A549 (cell line): Measurements from ENCODE around the gene RPS15. TPM values are rescaled to one million over a fixed set of nuclear protein-coding genes. Genes with fewer than 3 reads are reported as not detected.

Source experiments
- ATAC-seq, 2 experiments: fragments of 200-7000 bp in 1 of 2; fragments of >200 bp in 1 of 2; cut with Nextera tagmentation in 1 of 2; cut with Tn5 transposase in 1 of 2; 3 replicates each; pipeline versions ENCODE4 v1.8.0 to v1.9.1; 2018 to 2020; ENCODE audit warnings: mild to moderate bottlenecking in 1 of 2, moderate library complexity in 1 of 2
- CTCF ChIA-PET: fragments of 300-600 bp; sonication (Branson Sonifier 250); formaldehyde crosslinking; extraction: SDS; loops from one replicate; lab custom pipeline; 2021; ENCODE audit warnings: antibody characterized with exemption, inconsistent platforms; lab: Yijun Ruan, JAX
- POLR2A ChIA-PET: fragments of 350-600 bp; formaldehyde crosslinking; extraction: SDS; loops from one replicate; lab custom pipeline; 2021; ENCODE audit warnings: antibody characterized with exemption, inconsistent platforms; lab: Yijun Ruan, JAX
- DNase-seq, 2 experiments: peaks; one replicate each; pipeline versions ENCODE4 v3.0.0 to v3.0.0-alpha.2; 2011 to 2016; ENCODE audit warnings: low read depth in 1 of 2, low spot score in 1 of 2
- FAIRE-seq: peaks from 2 replicates; lab custom pipeline; 2011; peaks lifted over from hg19 to GRCh38; lab: Jason Lieb, UNC
- H3K27ac ChIP-seq, 2 experiments: fragments of >200 bp; sonication (Bioruptor Twin); formaldehyde crosslinking; 3 replicates each; pipeline ENCODE4 v1.5.1; 2016 to 2017
- H3K4me1 ChIP-seq: fragments of >200 bp; sonication (Bioruptor Twin); formaldehyde crosslinking; 3 replicates; pipeline ENCODE4 v1.6.1; 2016
- H3K4me2 ChIP-seq: fragments of >200 bp; sonication (Bioruptor Twin); formaldehyde crosslinking; 3 replicates; pipeline ENCODE4 v1.6.1; 2016
- H3K4me3 ChIP-seq: fragments of >200 bp; sonication (Bioruptor Twin); formaldehyde crosslinking; 3 replicates; pipeline ENCODE4 v1.5.1; 2016
- H3K9me3 ChIP-seq: fragments of >200 bp; sonication (Bioruptor Twin); formaldehyde crosslinking; 3 replicates; pipeline ENCODE4 v1.6.1; 2016
- CBX2 ChIP-seq: fragments of 200-600 bp; sonication (generic); IDR thresholded peaks from 2 replicates; pipeline ENCODE4 v1.6.1; 2016; ENCODE audit warnings: low read depth, mild to moderate bottlenecking, borderline replicate concordance
- CBX8 ChIP-seq: fragments of 200-600 bp; sonication (generic); IDR thresholded peaks from 2 replicates; pipeline ENCODE4 v1.6.1; 2016
- CEBPB ChIP-seq, 2 experiments: fragments of >200 bp in 1 of 2; sonication (Bioruptor Twin) in 1 of 2; formaldehyde crosslinking in 1 of 2; IDR thresholded peaks; 2 replicates each; pipeline ENCODE4 v1.6.1; 2012 to 2016
- CHD4 ChIP-seq: fragments of 200-600 bp; sonication (generic); IDR thresholded peaks from 2 replicates; pipeline ENCODE4 v1.6.1; 2016; ENCODE audit warnings: antibody characterized with exemption, mild to moderate bottlenecking, borderline replicate concordance
- ELK1 ChIP-seq: fragments of 150-350 bp; IDR thresholded peaks from 2 replicates; pipeline ENCODE4 v1.6.1; 2014; ENCODE audit warnings: low read depth, mild to moderate bottlenecking, low read length
- FOSB ChIP-seq: fragments of 250-450 bp; sonication (Bioruptor Pico); IDR thresholded peaks from 2 replicates; pipeline ENCODE4 v1.5.0; 2020; ENCODE audit warnings: mild to moderate bottlenecking, moderate library complexity
- FOXS1 ChIP-seq: fragments of 250-450 bp; sonication (Bioruptor Pico); IDR thresholded peaks from 2 replicates; pipeline ENCODE4 v1.5.0; 2020; ENCODE audit warnings: mild to moderate bottlenecking, moderate library complexity
- HDAC2 ChIP-seq: fragments of 200-600 bp; sonication (generic); IDR thresholded peaks from 2 replicates; pipeline ENCODE4 v1.6.1; 2016
- KDM1A ChIP-seq: fragments of 200-600 bp; sonication (generic); IDR thresholded peaks from 2 replicates; pipeline ENCODE4 v1.6.1; 2016; ENCODE audit warnings: low read depth, mild to moderate bottlenecking
- MAFK ChIP-seq: fragments of 450-650 bp; IDR thresholded peaks from 2 replicates; pipeline ENCODE4 v1.6.1; 2014; ENCODE audit not compliant: partially characterized antibody
- MAX ChIP-seq: IDR thresholded peaks from 2 replicates; pipeline ENCODE4 v1.6.1; 2012
- MAZ ChIP-seq: fragments of 150-350 bp; IDR thresholded peaks from 2 replicates; pipeline ENCODE4 v1.6.1; 2014; ENCODE audit warnings: antibody characterized with exemption, low read depth, low read length, borderline replicate concordance
- NFE2L2 ChIP-seq: fragments of 150-350 bp; conservative IDR thresholded peaks from 2 replicates; pipeline ENCODE4 v1.6.1; 2014; ENCODE audit warnings: low read length
- RARB ChIP-seq: fragments of 250-450 bp; sonication (Bioruptor Pico); IDR thresholded peaks from 2 replicates; pipeline ENCODE4 v1.8.0; 2021; ENCODE audit warnings: mild to moderate bottlenecking, moderate library complexity
- RCOR1 ChIP-seq: fragments of 150-350 bp; IDR thresholded peaks from 2 replicates; pipeline ENCODE4 v1.6.1; 2014; ENCODE audit warnings: antibody characterized with exemption, low read length, low read depth
- REST ChIP-seq: fragments of 200-600 bp; sonication (generic); IDR thresholded peaks from 2 replicates; pipeline ENCODE4 v1.6.1; 2016; ENCODE audit warnings: antibody characterized with exemption, mild to moderate bottlenecking, moderate library complexity
- RNF2 ChIP-seq: fragments of 200-600 bp; sonication (generic); IDR thresholded peaks from 2 replicates; pipeline ENCODE4 v1.6.1; 2016; ENCODE audit warnings: low read depth, mild to moderate bottlenecking, antibody characterized with exemption, moderate library complexity, borderline replicate concordance
- SMC3 ChIP-seq: fragments of >200 bp; sonication (Bioruptor Twin); formaldehyde crosslinking; IDR thresholded peaks from 3 replicates; pipeline ENCODE4 v1.6.1; 2018; ENCODE audit warnings: inconsistent platforms
- SREBF2 ChIP-seq: fragments of 450-650 bp; IDR thresholded peaks from 2 replicates; pipeline ENCODE4 v1.6.1; 2014; ENCODE audit warnings: mild to moderate bottlenecking, moderate library complexity
- TP53 ChIP-seq: fragments of 250-450 bp; sonication (Bioruptor Pico); IDR thresholded peaks from 2 replicates; pipeline ENCODE4 v1.5.0; 2021; ENCODE audit warnings: mild to moderate bottlenecking, moderate library complexity
- ZFP36 ChIP-seq: fragments of 450-650 bp; IDR thresholded peaks from 2 replicates; pipeline ENCODE4 v1.6.1; 2014; ENCODE audit warnings: borderline replicate concordance; ENCODE audit not compliant: partially characterized antibody
- WGBS: methylation state at CpG from one replicate; pipeline ENCODE4 v1.1.6; 2017; ENCODE audit errors: missing lambda C conversion rate; 5-methylcytosine and 5-hydroxymethylcytosine counted together
- polyA plus RNA-seq, 4 experiments: library from polyadenylated mRNA; depleted of rRNA in 3 of 4; stranded (reverse); fragments of >200 nt; fragmentation: RNase III in 1 of 4; extraction: RNeasy Plus Mini Kit Qiagen cat#74134 plus additional on column Dnase treatment in 1 of 4; gene quantifications; 2 replicates in 3 of 4; 3 replicates in 1 of 4; pipeline ENCODE4 v1.2.3, GENCODE V29; 2011 to 2017
- TF ChIP-seq, protein P1 (sequence below): fragments of 250-450 bp; sonication (Bioruptor Pico); IDR thresholded peaks from 2 replicates; pipeline ENCODE4 v1.5.0; 2020; ENCODE audit warnings: low read depth, mild to moderate bottlenecking, moderate library complexity
- TF ChIP-seq, protein P2 (sequence below): IDR thresholded peaks from 2 replicates; pipeline ENCODE4 v1.6.1; 2012
- TF ChIP-seq, protein P3 (sequence below): fragments of >200 bp; sonication (Bioruptor Twin); formaldehyde crosslinking; IDR thresholded peaks from 3 replicates; pipeline ENCODE4 v1.5.1; 2016

Gene RPS15
- polyA plus RNA-seq, 2 of the 4 experiments (the other 2 are of a cell fraction): 525 to 1,458 TPM

DNA sequence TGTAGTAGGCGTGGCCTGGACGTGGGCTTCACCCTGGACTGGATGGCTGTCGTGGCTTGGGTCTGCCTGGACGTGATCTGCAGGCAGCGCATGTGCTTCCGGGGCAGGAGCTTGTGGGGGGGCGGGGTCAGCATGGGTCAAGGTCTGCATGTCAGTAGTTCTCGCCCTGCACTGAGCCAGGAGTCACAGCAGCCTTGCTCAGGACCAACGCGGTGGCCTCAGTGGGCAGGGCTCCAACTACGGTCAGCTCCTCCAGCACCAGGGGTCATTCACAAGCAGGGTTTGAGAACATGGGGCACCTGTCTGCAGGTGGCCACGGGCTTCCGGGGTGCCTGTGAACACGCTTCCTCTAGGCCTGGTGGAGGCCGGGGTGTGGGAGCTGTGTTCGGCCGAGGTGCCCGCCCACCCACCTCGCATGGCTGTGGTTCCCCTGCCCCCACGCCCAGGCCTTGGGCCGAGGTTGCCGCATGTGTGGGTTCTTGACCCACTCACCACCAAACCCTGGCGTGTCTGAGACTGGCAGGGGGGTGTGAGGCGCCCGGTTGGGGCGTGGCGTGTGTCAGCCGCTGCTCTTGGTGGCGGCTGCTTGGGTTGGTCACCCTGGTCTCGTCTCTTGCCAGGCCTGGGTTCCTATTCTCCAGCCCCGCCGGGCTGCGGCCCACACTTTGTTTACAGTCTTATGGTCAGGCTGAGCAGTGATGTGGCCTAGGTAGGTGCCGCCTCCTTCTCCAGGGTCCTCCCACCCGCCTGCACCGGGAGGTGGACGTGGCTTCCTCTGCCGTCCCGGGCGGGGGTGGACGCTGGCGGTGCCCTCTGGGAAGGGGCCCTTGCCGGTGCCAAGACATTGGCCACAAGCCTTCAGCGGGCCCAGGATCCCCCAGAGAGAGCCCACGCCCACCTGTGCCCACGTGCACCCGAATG, 4.8 kb upstream of the RPS15 start (continued):
- no peak for TF ChIP-seq REST

DNA sequence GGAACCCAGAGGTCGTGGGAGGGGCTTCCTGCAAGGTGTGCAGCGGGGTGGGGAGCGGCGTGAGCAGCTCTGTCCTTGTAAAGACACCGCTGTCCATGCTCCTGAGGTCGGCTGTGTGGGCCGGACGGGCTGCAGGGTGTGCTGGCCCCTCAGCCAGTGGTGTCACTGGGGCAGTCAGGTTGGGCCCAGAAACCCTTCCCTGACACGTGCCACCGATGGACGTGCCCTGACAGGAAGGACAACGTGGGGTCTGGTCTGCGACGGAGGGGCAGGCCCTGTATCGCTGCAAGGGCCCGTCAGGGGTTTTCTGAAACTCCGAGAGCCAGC, 4.2 kb upstream of the RPS15 start:
- ATAC-seq: no peak
- CTCF ChIA-PET: no interaction called here
- no peak overlapping the region for H3K27ac ChIP-seq
- POLR2A ChIA-PET: no interaction called here
- no peak for FAIRE-seq
- no peak for DNase-seq
- H3K4me2 ChIP-seq: no peak overlapping the region
- H3K4me3 ChIP-seq: no peak overlapping the region
- WGBS: 100% methylated on average over 6 of the region's 17 CpGs
- H3K4me1 ChIP-seq: peaks cover 4% of the 10 kb centered on the region
- TF ChIP-seq NFE2L2 (no peak), SREBF2 (no peak), MAZ (no peak), CEBPB (IDR thresholded peaks at IDR 0.05) (no peak), MAX (no peak), FOSB (no peak), ELK1 (no peak), RCOR1 (no peak), CHD4 (no peak), MAFK (no peak), CBX2 (no peak), SMC3 (no peak), CBX8 (no peak)
- H3K9me3 ChIP-seq: no peaks in the 10 kb centered on the region

DNA sequence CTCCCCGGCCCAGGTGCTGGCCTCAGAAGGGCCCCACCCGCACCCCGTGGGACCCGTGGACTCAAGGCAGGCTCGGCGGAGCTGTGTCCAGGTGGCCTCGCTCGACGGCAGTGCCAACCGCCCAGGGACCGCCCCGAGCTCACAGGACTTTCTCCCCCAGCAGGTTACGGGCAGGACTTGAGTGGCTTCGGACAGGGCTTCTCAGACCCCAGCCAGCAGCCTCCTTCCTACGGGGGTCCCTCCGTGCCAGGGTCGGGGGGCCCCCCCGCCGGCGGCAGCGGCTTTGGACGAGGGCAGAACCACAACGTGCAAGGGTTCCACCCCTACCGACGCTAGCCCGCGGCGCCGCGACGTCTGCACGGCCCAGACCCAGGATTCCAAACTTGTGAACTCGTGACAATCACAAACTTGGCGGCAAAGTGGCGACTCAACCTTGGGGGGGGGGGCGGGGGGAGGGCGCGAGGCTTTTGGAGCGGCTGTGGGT, 3.6 kb upstream of the RPS15 start:
- TF ChIP-seq KDM1A (no peak), CEBPB (IDR thresholded peaks at IDR 0.05) (no peak), CBX8 (no peak), HDAC2 (no peak), RNF2 (no peak), TP53 (CRISPR knock-in tag) (no peak), FOXS1 (CRISPR knock-in tag) (no peak), RARB (CRISPR knock-in tag) (no peak), ZFP36 (no peak)
- TF ChIP-seq, protein P1, sequence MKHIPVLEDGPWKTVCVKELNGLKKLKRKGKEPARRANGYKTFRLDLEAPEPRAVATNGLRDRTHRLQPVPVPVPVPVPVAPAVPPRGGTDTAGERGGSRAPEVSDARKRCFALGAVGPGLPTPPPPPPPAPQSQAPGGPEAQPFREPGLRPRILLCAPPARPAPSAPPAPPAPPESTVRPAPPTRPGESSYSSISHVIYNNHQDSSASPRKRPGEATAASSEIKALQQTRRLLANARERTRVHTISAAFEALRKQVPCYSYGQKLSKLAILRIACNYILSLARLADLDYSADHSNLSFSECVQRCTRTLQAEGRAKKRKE (CRISPR knock-in tag): no peak
- TF ChIP-seq, protein P2, sequence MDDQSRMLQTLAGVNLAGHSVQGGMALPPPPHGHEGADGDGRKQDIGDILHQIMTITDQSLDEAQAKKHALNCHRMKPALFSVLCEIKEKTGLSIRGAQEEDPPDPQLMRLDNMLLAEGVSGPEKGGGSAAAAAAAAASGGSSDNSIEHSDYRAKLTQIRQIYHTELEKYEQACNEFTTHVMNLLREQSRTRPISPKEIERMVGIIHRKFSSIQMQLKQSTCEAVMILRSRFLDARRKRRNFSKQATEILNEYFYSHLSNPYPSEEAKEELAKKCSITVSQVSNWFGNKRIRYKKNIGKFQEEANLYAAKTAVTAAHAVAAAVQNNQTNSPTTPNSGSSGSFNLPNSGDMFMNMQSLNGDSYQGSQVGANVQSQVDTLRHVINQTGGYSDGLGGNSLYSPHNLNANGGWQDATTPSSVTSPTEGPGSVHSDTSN: no peak
- TF ChIP-seq, protein P3, sequence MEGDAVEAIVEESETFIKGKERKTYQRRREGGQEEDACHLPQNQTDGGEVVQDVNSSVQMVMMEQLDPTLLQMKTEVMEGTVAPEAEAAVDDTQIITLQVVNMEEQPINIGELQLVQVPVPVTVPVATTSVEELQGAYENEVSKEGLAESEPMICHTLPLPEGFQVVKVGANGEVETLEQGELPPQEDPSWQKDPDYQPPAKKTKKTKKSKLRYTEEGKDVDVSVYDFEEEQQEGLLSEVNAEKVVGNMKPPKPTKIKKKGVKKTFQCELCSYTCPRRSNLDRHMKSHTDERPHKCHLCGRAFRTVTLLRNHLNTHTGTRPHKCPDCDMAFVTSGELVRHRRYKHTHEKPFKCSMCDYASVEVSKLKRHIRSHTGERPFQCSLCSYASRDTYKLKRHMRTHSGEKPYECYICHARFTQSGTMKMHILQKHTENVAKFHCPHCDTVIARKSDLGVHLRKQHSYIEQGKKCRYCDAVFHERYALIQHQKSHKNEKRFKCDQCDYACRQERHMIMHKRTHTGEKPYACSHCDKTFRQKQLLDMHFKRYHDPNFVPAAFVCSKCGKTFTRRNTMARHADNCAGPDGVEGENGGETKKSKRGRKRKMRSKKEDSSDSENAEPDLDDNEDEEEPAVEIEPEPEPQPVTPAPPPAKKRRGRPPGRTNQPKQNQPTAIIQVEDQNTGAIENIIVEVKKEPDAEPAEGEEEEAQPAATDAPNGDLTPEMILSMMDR: no peak
- ChIA-PET CTCF (interaction anchor here (1.0 kb wide), 1 partner anchor 18 kb away, joined by 4 read pairs; no protein-coding TSS in a partner anchor), POLR2A (no interaction called here)
- Histone ChIP-seq H3K4me1 (peaks cover 4% of the 10 kb centered on the region), H3K4me2 (no peak overlapping the region), H3K27ac (no peak overlapping the region), H3K9me3 (no peaks in the 10 kb centered on the region), H3K4me3 (no peak overlapping the region)
- no peak for FAIRE-seq
- WGBS: 77% methylated on average over 7 of the region's 39 CpGs
- no peak for ATAC-seq
- DNase-seq: no peak
